RWPE2 (cell line): ENCODE measurements around the gene SOAT2.

Experiments
- ATAC-seq: fragments of 200-7000 bp; cut with Tn5 transposase; 3 replicates; pipeline ENCODE4 v1.9.1; 2021; ENCODE audit warnings: low read depth
- DNase-seq: peaks from one replicate; pipeline ENCODE4 v3.0.0-alpha.2; 2020; ENCODE audit warnings: low spot score
- H3K27ac ChIP-seq: fragments of 450-650 bp; 2 replicates; pipeline ENCODE4 v1.5.1; 2017; ENCODE audit warnings: mild to moderate bottlenecking; ENCODE audit not compliant: poor library complexity, severe bottlenecking
- H3K27me3 ChIP-seq: fragments of 250-450 bp; sonication (Bioruptor Pico); 2 replicates; pipeline ENCODE4 v1.5.1; 2021; ENCODE audit warnings: mild to moderate bottlenecking, moderate library complexity; ENCODE audit not compliant: insufficient read depth, poor library complexity, severe bottlenecking
- H3K36me3 ChIP-seq: fragments of 250-450 bp; sonication (Bioruptor Pico); 2 replicates; pipeline ENCODE4 v1.5.1; 2020; ENCODE audit warnings: low read depth, mild to moderate bottlenecking, moderate library complexity
- H3K4me1 ChIP-seq: fragments of 250-450 bp; sonication (Bioruptor Pico); 2 replicates; pipeline ENCODE4 v1.5.1; 2021; ENCODE audit warnings: mild to moderate bottlenecking, moderate library complexity; ENCODE audit not compliant: insufficient read depth, poor library complexity, severe bottlenecking
- H3K4me3 ChIP-seq: fragments of 250-450 bp; sonication (Bioruptor Pico); 2 replicates; pipeline ENCODE4 v1.5.1; 2021; ENCODE audit warnings: mild to moderate bottlenecking, moderate library complexity; ENCODE audit not compliant: severe bottlenecking
- H3K9me3 ChIP-seq: fragments of 250-450 bp; sonication (Bioruptor Pico); 2 replicates; pipeline ENCODE4 v1.5.1; 2021; ENCODE audit warnings: mild to moderate bottlenecking, moderate library complexity; ENCODE audit not compliant: severe bottlenecking
- CTCF ChIP-seq: fragments of 450-650 bp; IDR thresholded peaks from one replicate; pipeline ENCODE4 v1.5.1; 2017; ENCODE audit warnings: mild to moderate bottlenecking, moderate library complexity; ENCODE audit not compliant: poor library complexity, severe bottlenecking

The SOAT2 gene

DNA sequence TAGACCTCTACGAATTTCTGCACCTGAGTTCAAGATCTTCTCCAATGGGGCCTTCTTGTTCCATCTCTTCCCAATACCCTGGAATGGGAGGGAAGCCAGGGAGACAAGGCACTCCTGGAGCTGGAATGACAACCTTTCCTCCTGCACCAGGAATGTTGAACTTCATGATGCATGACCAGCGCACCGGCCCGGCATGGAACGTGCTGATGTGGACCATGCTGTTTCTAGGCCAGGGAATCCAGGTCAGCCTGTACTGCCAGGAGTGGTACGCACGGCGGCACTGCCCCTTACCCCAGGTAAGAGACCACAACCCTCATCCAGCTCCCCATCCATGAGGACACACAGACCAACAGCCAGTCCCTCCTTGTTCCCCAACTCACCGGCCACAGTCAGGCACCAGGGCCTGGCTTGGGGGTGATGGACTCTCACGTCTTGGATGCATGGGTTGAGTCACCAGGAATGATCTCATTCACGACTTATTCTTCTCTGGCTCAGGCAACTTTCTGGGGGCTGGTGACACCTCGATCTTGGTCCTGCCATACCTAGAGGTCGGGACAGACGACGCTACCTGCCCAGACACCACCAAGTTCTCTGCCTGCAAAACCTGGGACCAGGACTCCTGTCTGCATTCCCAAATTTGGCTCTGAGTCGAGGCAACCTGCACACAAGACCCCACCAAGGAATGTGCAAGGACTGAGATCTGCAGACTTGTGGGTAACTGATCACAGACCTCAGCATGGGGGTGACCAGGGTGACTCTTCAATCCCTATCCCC lies 20.5 kb downstream of the SOAT2 start:
- no peak overlapping the region for H3K4me3 ChIP-seq
- DNase-seq (no peak), ATAC-seq (no peak)
- no peaks in the 10 kb centered on the region for H3K4me1 ChIP-seq
- H3K36me3 ChIP-seq, result no peaks in the 10 kb centered on the region
- no peak overlapping the region for H3K27ac ChIP-seq
- no peaks in the 10 kb centered on the region for H3K27me3 ChIP-seq
- no peaks in the 10 kb centered on the region for H3K9me3 ChIP-seq
- no peak for TF ChIP-seq CTCF

GRCh38 chr12:53124352-53124723 lies 21.1 kb downstream of the SOAT2 start:
- no peaks in the 10 kb centered on the region for H3K36me3 ChIP-seq
- H3K4me1 ChIP-seq, result no peaks in the 10 kb centered on the region
- H3K9me3 ChIP-seq, result no peaks in the 10 kb centered on the region
- no peak for DNase-seq
- no peak for TF ChIP-seq CTCF
- no peak for ATAC-seq
- H3K27ac ChIP-seq, result no peak overlapping the region
- H3K27me3 ChIP-seq, result no peaks in the 10 kb centered on the region
- H3K4me3 ChIP-seq, result no peak overlapping the region

DNA sequence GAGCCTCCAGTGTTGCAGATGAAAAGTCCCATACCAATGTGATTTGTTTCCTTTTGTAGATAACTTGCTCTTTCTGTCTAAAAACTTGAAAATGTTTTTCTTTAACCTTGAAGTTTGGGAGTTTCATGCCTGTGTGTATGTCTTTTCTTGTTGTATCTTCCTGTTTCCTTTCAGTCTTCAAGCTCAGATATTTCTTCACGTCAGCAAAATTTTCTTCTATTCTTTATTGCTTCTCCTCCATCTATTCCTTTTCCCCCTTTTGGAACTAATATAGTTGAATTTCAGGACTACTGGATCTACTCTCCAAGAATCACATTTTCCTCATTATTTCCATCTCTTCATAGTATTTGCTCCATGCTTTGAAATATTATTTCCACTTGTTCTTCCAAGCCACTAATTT lies 23.9 kb downstream of the SOAT2 start:
- Histone ChIP-seq H3K4me1 (no peaks in the 10 kb centered on the region), H3K4me3 (no peak overlapping the region), H3K36me3 (no peaks in the 10 kb centered on the region), H3K27me3 (no peaks in the 10 kb centered on the region), H3K27ac (no peak overlapping the region), H3K9me3 (no peaks in the 10 kb centered on the region)
- DNase-seq (no peak), ATAC-seq (no peak)
- no peak for TF ChIP-seq CTCF

DNA sequence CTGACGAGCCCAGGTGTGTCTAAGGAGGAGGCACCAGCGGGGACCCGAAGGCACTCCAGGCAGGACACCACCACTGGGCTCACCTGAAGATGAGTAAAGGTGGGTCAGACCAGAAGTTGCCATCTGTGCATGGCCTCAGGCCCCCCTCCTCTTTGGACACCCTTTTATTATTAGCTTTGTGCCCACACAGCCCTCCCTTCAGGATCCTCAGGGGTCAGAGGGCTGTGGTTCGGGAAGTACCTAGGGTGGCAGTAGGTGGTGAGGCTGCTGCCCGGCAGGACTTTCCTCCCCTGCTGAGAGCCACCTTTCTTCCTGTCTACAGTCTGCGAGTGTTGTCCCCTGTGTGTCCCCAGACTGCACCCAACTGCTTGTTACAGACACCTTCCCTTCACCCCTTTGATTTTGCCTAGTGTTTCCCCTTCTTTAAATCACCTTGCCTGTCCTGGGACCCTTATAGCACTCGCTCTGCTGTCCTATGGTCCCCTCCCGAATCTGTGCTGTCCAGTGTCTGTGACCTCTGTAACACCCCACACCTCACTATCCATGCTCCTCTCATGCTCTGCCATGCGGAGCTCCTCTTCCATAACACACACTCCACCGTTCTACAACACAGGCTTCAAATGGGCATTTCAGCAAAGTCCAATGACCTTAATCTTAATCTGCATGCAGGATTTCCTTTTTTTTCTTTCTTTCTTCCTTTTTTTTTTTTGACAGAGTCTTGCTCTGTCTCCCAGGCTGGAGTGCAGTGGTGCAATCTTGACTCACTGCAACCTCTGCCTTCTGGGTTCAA lies 25.7 kb downstream of the SOAT2 start:
- Histone ChIP-seq H3K9me3 (no peaks in the 10 kb centered on the region), H3K27ac (no peak overlapping the region)
- no peak for ATAC-seq

More for the DNA sequence above, 25.7 kb downstream of the SOAT2 start:
- H3K27me3 ChIP-seq, result no peaks in the 10 kb centered on the region
- no peak for TF ChIP-seq CTCF
- no peak overlapping the region for H3K4me3 ChIP-seq
- DNase-seq, result no peak
- no peaks in the 10 kb centered on the region for H3K4me1 ChIP-seq
- H3K36me3 ChIP-seq, result no peaks in the 10 kb centered on the region
